HUES6 (cell line): ENCODE results near the gene MAP2K1.

Experiments
- H3K27ac ChIP-seq: 2 replicates; pipeline ENCODE4 v1.7.0; 2013; ENCODE audit warnings: low read depth, mild to moderate bottlenecking, low read length, inconsistent platforms
- H3K27me3 ChIP-seq: 2 replicates; pipeline ENCODE4 v1.6.1; 2013; ENCODE audit warnings: low read length; ENCODE audit not compliant: control insufficient read depth, insufficient read depth
- H3K36me3 ChIP-seq: 2 replicates; pipeline ENCODE4 v1.6.1; 2013; ENCODE audit warnings: low read length; ENCODE audit not compliant: control insufficient read depth, insufficient read depth
- H3K4me1 ChIP-seq: 2 replicates; pipeline ENCODE4 v1.6.1; 2013; ENCODE audit warnings: low read length; ENCODE audit not compliant: control insufficient read depth, insufficient read depth
- H3K4me3 ChIP-seq: 2 replicates; pipeline ENCODE4 v1.5.1; 2013; ENCODE audit warnings: low read depth, low read length
- H3K9ac ChIP-seq: one replicate; pipeline ENCODE4 v1.6.1; 2013; ENCODE audit warnings: mild to moderate bottlenecking, low read length
- H3K9me3 ChIP-seq: 2 replicates; pipeline ENCODE4 v1.6.1; 2013; ENCODE audit warnings: low read depth, low read length; ENCODE audit not compliant: control insufficient read depth, insufficient read depth

MAP2K1 gene

GRCh38 chr15:66505430-66505811 lies 118.7 kb downstream of the MAP2K1 start:
- Histone ChIP-seq H3K4me1 (peaks cover 3% of the 10 kb centered on the region; the same call in 1 of the 2 replicates), H3K4me3 (peak overlapping the region; percentile 93), H3K27me3 (no peaks in the 10 kb centered on the region), H3K27ac (peak overlapping the region; percentile 98), H3K9ac (peak overlapping the region; percentile 98), H3K36me3 (peaks cover 48% of the 10 kb centered on the region), H3K9me3 (no peaks in the 10 kb centered on the region)

- Histone ChIP-seq H3K9ac (peak overlapping the region; percentile 98), H3K27ac (no peak overlapping the region), H3K36me3 (peaks cover 48% of the 10 kb centered on the region), H3K9me3 (no peaks in the 10 kb centered on the region), H3K4me3 (peak overlapping the region; percentile 93), H3K27me3 (no peaks in the 10 kb centered on the region), H3K4me1 (peaks cover 3% of the 10 kb centered on the region; the same call in 1 of the 2 replicates)
Observed at GRCh38 chr15:66505818-66506217, 119.1 kb downstream of the MAP2K1 start.

GRCh38 chr15:66508293-66508883 lies 121.7 kb downstream of the MAP2K1 start:
- no peak overlapping the region for H3K9ac ChIP-seq
- no peak overlapping the region for H3K27ac ChIP-seq
- peaks cover 28% of the 10 kb centered on the region for H3K36me3 ChIP-seq

GRCh38 chr15:66514586-66514985 lies 127.9 kb downstream of the MAP2K1 start:
- Histone ChIP-seq H3K27ac (no peak overlapping the region), H3K9ac (no peak overlapping the region), H3K9me3 (no peaks in the 10 kb centered on the region), H3K36me3 (peaks cover 60% of the 10 kb centered on the region), H3K4me1 (peaks cover 8% of the 10 kb centered on the region), H3K27me3 (no peaks in the 10 kb centered on the region), H3K4me3 (no peak overlapping the region)

More at GRCh38 chr15:66508293-66508883, 121.7 kb downstream of the MAP2K1 start:
- Histone ChIP-seq H3K4me1 (no peaks in the 10 kb centered on the region; the same call in 1 of the 2 replicates), H3K27me3 (no peaks in the 10 kb centered on the region), H3K9me3 (no peaks in the 10 kb centered on the region), H3K4me3 (no peak overlapping the region)

GRCh38 chr15:66515901-66516322 lies 129.2 kb downstream of the MAP2K1 start:
- peaks cover 64% of the 10 kb centered on the region for H3K36me3 ChIP-seq
- no peaks in the 10 kb centered on the region for H3K27me3 ChIP-seq
- H3K4me1 ChIP-seq, result peaks cover 8% of the 10 kb centered on the region
- H3K9me3 ChIP-seq, result no peaks in the 10 kb centered on the region
- no peak overlapping the region for H3K9ac ChIP-seq
- no peak overlapping the region for H3K27ac ChIP-seq
- no peak overlapping the region for H3K4me3 ChIP-seq

GRCh38 chr15:66523926-66524325 lies 137.2 kb downstream of the MAP2K1 start:
- Histone ChIP-seq H3K9ac (no peak overlapping the region), H3K27ac (no peak overlapping the region), H3K9me3 (no peaks in the 10 kb centered on the region), H3K4me3 (no peak overlapping the region), H3K27me3 (no peaks in the 10 kb centered on the region), H3K4me1 (no peaks in the 10 kb centered on the region), H3K36me3 (peaks cover 86% of the 10 kb centered on the region)

- peaks cover 91% of the 10 kb centered on the region for H3K36me3 ChIP-seq
- H3K27ac ChIP-seq, result no peak overlapping the region
Observed at GRCh38 chr15:66524838-66525237, 138.1 kb downstream of the MAP2K1 start.

GRCh38 chr15:66535056-66535455 lies 148.3 kb downstream of the MAP2K1 start:
- Histone ChIP-seq H3K36me3 (peaks cover 81% of the 10 kb centered on the region), H3K4me3 (no peak overlapping the region), H3K27me3 (no peaks in the 10 kb centered on the region), H3K27ac (no peak overlapping the region), H3K9ac (no peak overlapping the region), H3K4me1 (no peaks in the 10 kb centered on the region), H3K9me3 (no peaks in the 10 kb centered on the region)

More at GRCh38 chr15:66524838-66525237, 138.1 kb downstream of the MAP2K1 start:
- no peaks in the 10 kb centered on the region for H3K4me1 ChIP-seq
- no peak overlapping the region for H3K4me3 ChIP-seq
- no peaks in the 10 kb centered on the region for H3K27me3 ChIP-seq
- H3K9ac ChIP-seq, result no peak overlapping the region
- H3K9me3 ChIP-seq, result no peaks in the 10 kb centered on the region
